AG10803 (cell line): Measurements from ENCODE around the gene GIMAP2.

Experiments
- DNase-seq: peaks from one replicate; pipeline ENCODE4 v3.0.0; 2010; ENCODE audit warnings: low read depth
- H3K4me3 ChIP-seq: 2 replicates; pipeline ENCODE4 v1.5.1; 2011; ENCODE audit warnings: mild to moderate bottlenecking, low read length, control low read depth
- TF ChIP-seq, protein P1 (sequence below): conservative IDR thresholded peaks from 2 replicates; pipeline ENCODE4 v1.5.1; 2011; ENCODE audit warnings: mild to moderate bottlenecking, low read length, control low read depth, inconsistent platforms

The GIMAP2 gene

DNA sequence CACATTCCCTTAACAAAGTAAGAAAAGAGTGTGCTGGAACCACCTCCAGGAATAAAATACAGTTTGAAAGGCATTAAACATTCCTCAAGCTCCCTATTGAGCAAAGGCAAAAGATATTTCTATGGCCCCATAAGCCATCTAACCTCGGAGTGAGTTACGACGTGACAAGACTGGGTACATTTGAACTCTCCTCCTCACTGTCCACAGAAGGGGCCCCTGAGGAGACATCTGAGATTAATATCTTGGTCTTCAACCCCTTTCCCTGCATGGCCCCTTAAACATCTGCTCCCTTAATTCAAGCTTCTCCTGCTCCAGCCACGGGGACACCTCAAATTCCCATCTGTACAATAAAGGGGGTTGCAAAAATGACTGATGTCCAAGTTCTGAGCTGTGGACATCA is 31.4 kb downstream of the GIMAP2 start:
- no peak for DNase-seq
- H3K4me3 ChIP-seq, result no peak overlapping the region
- TF ChIP-seq, protein P1, sequence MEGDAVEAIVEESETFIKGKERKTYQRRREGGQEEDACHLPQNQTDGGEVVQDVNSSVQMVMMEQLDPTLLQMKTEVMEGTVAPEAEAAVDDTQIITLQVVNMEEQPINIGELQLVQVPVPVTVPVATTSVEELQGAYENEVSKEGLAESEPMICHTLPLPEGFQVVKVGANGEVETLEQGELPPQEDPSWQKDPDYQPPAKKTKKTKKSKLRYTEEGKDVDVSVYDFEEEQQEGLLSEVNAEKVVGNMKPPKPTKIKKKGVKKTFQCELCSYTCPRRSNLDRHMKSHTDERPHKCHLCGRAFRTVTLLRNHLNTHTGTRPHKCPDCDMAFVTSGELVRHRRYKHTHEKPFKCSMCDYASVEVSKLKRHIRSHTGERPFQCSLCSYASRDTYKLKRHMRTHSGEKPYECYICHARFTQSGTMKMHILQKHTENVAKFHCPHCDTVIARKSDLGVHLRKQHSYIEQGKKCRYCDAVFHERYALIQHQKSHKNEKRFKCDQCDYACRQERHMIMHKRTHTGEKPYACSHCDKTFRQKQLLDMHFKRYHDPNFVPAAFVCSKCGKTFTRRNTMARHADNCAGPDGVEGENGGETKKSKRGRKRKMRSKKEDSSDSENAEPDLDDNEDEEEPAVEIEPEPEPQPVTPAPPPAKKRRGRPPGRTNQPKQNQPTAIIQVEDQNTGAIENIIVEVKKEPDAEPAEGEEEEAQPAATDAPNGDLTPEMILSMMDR, result no peak

DNA sequence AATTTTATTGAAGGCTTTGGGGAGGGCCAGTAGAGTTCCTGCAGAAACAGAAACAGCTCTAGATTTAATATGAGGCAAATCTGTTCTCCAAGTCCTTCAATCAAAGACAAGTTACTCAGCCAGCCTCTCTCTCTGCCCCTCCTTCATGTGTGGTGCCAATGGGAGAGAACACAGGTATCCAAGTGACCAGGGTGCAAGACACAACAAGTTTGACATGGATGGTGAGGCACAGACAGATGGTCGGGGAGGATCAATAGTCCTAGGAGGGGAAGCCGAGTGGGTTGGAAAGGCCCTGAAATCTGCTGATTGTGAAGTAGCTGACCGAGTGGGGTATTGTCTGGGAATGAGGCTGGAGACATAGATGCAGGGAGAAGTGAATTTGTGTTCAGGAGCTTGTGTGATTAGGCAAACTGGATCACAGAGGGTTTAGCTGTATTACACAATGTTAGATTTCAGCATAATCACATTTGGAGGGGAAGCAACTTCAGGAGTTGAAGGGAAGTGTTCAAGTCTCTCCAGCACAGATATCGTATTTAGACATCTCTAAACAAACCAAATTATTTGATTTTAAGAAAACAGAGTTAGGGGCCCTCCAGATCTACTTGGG is 32.4 kb downstream of the GIMAP2 start:
- H3K4me3 ChIP-seq, result no peak overlapping the region
- no peak for DNase-seq

DNA sequence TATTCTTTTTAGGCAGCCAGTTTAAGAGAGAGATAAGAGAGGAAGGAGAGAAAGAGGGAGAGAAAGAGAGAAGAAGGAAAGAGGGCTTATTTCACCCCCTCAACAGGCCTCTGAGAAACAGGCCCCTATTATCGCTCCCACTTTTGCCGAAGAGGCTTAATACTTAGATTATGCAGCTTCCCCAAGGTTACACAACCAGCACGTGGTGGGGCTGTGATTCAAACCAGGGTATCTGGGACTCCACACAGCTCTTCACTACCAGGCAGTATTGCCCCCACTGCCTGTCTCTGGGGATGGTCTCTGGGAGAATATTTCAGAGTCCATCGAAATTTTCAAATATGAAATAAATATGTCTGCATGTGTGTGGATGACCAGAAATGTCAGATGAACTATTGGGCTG is 33.9 kb downstream of the GIMAP2 start:
- no peak for DNase-seq
- TF ChIP-seq, protein P1, result no peak
- H3K4me3 ChIP-seq, result no peak overlapping the region

More for the DNA sequence above, 32.4 kb downstream of the GIMAP2 start:
- TF ChIP-seq, protein P1, result no peak

DNA sequence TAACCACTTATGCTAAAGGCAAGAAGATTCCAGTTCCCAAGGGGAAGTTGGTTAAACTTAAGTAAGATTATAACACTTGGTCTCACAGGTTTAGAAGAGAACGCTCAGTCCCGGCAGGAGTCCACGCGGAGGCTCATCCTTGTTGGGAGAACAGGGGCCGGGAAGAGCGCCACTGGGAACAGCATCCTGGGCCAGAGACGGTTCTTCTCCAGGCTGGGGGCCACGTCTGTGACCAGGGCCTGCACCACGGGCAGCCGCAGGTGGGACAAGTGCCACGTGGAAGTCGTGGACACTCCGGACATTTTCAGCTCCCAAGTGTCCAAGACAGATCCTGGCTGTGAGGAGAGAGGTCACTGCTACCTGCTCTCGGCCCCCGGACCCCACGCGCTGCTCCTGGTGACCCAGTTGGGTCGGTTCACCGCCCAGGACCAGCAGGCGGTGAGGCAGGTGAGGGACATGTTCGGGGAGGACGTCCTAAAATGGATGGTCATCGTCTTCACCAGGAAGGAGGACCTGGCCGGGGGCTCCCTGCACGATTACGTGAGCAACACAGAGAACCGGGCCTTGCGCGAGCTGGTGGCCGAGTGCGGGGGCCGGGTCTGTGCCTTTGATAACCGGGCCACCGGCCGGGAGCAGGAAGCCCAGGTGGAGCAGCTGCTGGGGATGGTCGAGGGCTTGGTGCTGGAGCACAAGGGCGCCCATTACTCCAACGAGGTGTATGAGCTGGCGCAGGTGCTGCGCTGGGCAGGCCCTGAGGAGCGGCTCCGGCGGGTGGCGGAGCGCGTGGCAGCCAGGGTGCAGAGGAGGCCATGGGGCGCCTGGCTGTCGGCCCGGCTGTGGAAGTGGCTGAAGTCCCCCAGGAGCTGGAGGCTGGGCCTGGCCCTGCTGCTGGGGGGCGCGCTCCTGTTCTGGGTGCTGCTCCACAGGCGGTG is 34.7 kb downstream of the GIMAP2 start:
- no peak overlapping the region for H3K4me3 ChIP-seq
- TF ChIP-seq, protein P1, result no peak
- no peak for DNase-seq

DNA sequence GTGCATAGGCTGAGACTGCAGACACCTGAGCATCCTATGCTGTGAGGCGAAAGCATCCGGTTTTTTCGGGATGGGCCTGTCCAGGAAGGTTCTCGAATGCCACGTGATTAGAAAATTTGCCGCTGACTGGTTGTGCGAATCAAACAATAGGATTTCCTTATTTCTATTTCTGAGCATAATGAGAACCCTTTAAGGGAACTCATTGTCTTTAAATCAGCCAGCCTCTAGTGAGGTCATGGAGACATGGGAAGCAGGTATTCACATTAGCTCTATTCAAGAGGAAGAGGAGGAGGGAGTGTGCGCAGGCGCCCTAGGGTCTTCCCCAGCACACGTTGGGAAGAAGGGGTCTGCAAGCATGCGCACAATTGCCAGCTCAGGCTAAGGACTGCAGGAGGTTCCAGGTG is 36.5 kb downstream of the GIMAP2 start:
- TF ChIP-seq, protein P1, result no peak
- DNase-seq, result no peak
- H3K4me3 ChIP-seq, result no peak overlapping the region

DNA sequence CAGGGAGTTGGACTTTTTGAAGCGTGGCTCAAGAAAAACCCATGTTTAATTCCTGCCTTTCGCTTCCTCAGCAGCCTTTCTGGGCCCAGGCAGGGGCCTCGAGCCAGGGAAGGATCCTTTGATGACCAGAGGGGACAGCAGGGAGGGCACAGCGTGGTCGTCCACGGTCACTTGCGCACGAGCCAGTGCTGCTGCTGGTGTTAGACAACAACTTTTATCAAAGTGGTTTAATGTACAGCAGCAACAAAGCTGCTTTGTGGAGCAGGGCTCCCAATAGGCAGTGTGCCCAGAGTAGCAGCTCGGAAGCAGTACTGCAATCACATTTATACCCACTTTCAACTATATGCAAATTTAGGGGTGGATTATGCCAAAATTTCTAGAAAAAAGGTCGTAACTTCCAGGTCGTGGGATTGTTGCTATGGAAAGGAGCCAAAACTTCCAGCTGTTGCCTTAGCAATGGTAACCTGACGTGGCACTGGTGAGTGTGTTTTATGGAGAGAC is 37.0 kb downstream of the GIMAP2 start:
- TF ChIP-seq, protein P1, result no peak
- no peak for DNase-seq
- H3K4me3 ChIP-seq, result no peak overlapping the region

DNA sequence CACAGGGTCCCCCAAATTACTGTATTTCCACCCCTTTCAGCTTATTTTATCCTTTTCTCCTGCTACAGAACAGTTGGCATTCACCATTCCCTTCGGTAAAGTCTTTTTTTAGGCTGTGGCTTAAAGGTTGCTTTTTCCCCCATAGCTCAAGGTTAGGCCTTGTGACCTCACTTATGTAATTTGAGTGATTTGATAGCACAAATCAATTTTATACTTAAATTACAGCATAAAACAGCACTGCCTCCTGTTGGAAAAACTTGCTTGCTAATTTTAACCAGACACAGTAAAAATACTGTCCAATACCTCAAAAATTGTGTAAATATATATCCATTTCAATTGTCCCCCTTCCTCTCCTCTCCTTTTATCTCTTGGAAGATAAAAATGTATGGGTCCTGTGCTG is 38.0 kb downstream of the GIMAP2 start:
- TF ChIP-seq, protein P1, result no peak
- no peak overlapping the region for H3K4me3 ChIP-seq

More for the DNA sequence above, 38.0 kb downstream of the GIMAP2 start:
- DNase-seq, result no peak
